ENCODE results near the gene VAT1L.

DNA sequence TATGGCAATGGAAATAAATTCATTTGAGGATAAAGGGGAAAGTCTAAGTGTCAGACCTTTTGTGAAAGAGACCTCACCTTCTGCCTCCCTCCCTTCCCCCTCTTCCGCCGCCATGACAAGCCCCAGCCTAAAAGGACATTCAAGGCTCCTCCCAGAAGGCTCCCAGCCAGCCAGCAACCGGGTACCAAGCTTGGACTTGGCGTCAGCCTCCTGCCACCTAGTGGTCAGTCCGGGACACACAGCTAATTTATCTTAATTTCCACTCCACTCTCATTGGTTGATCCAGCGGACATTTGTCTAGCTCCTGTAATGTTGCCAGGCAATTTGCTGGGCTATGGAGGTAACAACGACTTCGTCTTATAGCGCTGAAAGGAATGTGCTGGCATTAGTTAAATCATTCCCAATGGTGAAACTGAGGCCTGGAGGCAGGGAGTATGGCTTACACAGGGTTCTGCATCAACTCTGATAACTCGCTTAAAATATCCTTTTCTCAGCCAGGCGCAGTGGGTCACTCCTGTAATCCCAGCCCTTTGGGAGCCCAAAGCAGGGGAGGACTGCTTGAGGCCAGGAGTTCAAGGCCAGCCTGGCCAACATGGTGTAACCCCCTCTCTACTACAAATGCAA, 214.7 kb downstream of the VAT1L start:
- TF ChIP-seq EZH2 (IDR thresholded peaks at IDR 0.05; ENCODE audit: low read length, missing control alignments): no peak
- TF ChIP-seq, protein P1, sequence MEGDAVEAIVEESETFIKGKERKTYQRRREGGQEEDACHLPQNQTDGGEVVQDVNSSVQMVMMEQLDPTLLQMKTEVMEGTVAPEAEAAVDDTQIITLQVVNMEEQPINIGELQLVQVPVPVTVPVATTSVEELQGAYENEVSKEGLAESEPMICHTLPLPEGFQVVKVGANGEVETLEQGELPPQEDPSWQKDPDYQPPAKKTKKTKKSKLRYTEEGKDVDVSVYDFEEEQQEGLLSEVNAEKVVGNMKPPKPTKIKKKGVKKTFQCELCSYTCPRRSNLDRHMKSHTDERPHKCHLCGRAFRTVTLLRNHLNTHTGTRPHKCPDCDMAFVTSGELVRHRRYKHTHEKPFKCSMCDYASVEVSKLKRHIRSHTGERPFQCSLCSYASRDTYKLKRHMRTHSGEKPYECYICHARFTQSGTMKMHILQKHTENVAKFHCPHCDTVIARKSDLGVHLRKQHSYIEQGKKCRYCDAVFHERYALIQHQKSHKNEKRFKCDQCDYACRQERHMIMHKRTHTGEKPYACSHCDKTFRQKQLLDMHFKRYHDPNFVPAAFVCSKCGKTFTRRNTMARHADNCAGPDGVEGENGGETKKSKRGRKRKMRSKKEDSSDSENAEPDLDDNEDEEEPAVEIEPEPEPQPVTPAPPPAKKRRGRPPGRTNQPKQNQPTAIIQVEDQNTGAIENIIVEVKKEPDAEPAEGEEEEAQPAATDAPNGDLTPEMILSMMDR (conservative IDR thresholded peaks at IDR 0.05 in 1 of 2, IDR thresholded peaks at IDR 0.05 in 1 of 2; ENCODE audit: low read depth in 1 of 2, low read length in 2 of 2): peak; percentile 67 to 82
